Hepatocyte (in vitro differentiated cells): ENCODE measurements around the gene ERAP2. TPM values are rescaled to one million over a fixed set of nuclear protein-coding genes. Genes with fewer than 3 reads are reported as not detected.

Experiments
- DNase-seq: peaks from one replicate; pipeline ENCODE4 v3.0.0-alpha.2; 2016; ENCODE audit warnings: low spot score
- H2AFZ ChIP-seq: fragments of 200-600 bp; sonication (generic); 2 replicates; pipeline ENCODE4 v1.6.0; 2016; ENCODE audit warnings: antibody characterized with exemption, mild to moderate bottlenecking
- H3K27ac ChIP-seq: fragments of 200-600 bp; sonication (generic); 2 replicates; pipeline ENCODE4 v1.5.1; 2016; ENCODE audit warnings: mild to moderate bottlenecking
- H3K27me3 ChIP-seq: fragments of 200-600 bp; sonication (generic); 2 replicates; pipeline ENCODE4 v1.6.1; 2016
- H3K36me3 ChIP-seq: fragments of 200-600 bp; sonication (generic); replicated peaks from 2 replicates; pipeline ENCODE4 v1.5.1; 2016; ENCODE audit warnings: low read depth; ENCODE audit not compliant: insufficient read depth
- H3K4me1 ChIP-seq: fragments of 200-600 bp; sonication (generic); 2 replicates; pipeline ENCODE4 v1.5.1; 2016; ENCODE audit warnings: mild to moderate bottlenecking, moderate library complexity; ENCODE audit not compliant: insufficient read depth
- H3K4me2 ChIP-seq: fragments of 200-600 bp; sonication (generic); 2 replicates; pipeline ENCODE4 v1.6.0; 2016
- H3K4me3 ChIP-seq: fragments of 200-600 bp; sonication (generic); 2 replicates; pipeline ENCODE4 v1.5.1; 2016; ENCODE audit warnings: mild to moderate bottlenecking
- H3K79me2 ChIP-seq: fragments of 200-600 bp; sonication (generic); 2 replicates; pipeline ENCODE4 v1.6.0; 2017; ENCODE audit warnings: mild to moderate bottlenecking
- H3K9me2 ChIP-seq: fragments of 200-600 bp; sonication (generic); replicated peaks from 2 replicates; pipeline ENCODE4 v1.6.0; 2017; ENCODE audit warnings: mild to moderate bottlenecking; ENCODE audit not compliant: insufficient read depth
- H3K9me3 ChIP-seq: fragments of 200-600 bp; sonication (generic); 2 replicates; pipeline ENCODE4 v1.5.1; 2016; ENCODE audit warnings: low read depth, mild to moderate bottlenecking
- H4K20me1 ChIP-seq: fragments of 200-600 bp; sonication (generic); 2 replicates; pipeline ENCODE4 v1.6.0; 2016; ENCODE audit warnings: mild to moderate bottlenecking; ENCODE audit not compliant: insufficient read depth, poor library complexity, severe bottlenecking
- EZH2 ChIP-seq: fragments of 200-600 bp; sonication (generic); IDR thresholded peaks from 2 replicates; pipeline ENCODE4 v1.6.1; 2016; ENCODE audit warnings: antibody characterized with exemption, mild to moderate bottlenecking, borderline replicate concordance
- EZH2phosphoT487 ChIP-seq: fragments of 200-600 bp; sonication (generic); IDR thresholded peaks from one replicate; pipeline ENCODE4 v1.6.1; 2018; ENCODE audit warnings: antibody characterized with exemption, mild to moderate bottlenecking, low read depth, moderate library complexity; ENCODE audit not compliant: unreplicated experiment, severe bottlenecking
- WGBS: methylation state at CpG from one replicate; pipeline ENCODE4 v1.1.6; 2016; ENCODE audit warnings: low lambda C conversion rate; ENCODE audit errors: missing lambda C conversion rate; 5-methylcytosine and 5-hydroxymethylcytosine counted together
- polyA plus RNA-seq: library from polyadenylated mRNA; unstranded; fragments of >200 nt; fragmentation: Nextera tagmentation; extraction: Ambion mirVana; gene quantifications from 2 replicates; pipeline ENCODE4 v1.2.1, GENCODE V29; 2016
- total RNA-seq: library from RNA; depleted of rRNA; stranded (reverse); fragments of >200 nt; gene quantifications from 2 replicates; pipeline ENCODE4 v1.2.3, GENCODE V29; 2014
- TF ChIP-seq, protein P1 (sequence below): fragments of 200-600 bp; sonication (generic); IDR thresholded peaks from 2 replicates; pipeline ENCODE4 v1.5.1; 2016; ENCODE audit warnings: antibody characterized with exemption, mild to moderate bottlenecking; ENCODE audit not compliant: poor library complexity

ERAP2 gene, protein sequence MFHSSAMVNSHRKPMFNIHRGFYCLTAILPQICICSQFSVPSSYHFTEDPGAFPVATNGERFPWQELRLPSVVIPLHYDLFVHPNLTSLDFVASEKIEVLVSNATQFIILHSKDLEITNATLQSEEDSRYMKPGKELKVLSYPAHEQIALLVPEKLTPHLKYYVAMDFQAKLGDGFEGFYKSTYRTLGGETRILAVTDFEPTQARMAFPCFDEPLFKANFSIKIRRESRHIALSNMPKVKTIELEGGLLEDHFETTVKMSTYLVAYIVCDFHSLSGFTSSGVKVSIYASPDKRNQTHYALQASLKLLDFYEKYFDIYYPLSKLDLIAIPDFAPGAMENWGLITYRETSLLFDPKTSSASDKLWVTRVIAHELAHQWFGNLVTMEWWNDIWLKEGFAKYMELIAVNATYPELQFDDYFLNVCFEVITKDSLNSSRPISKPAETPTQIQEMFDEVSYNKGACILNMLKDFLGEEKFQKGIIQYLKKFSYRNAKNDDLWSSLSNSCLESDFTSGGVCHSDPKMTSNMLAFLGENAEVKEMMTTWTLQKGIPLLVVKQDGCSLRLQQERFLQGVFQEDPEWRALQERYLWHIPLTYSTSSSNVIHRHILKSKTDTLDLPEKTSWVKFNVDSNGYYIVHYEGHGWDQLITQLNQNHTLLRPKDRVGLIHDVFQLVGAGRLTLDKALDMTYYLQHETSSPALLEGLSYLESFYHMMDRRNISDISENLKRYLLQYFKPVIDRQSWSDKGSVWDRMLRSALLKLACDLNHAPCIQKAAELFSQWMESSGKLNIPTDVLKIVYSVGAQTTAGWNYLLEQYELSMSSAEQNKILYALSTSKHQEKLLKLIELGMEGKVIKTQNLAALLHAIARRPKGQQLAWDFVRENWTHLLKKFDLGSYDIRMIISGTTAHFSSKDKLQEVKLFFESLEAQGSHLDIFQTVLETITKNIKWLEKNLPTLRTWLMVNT
- total RNA-seq (0.56 and 0.87 TPM in 2 replicates), polyA plus RNA-seq (1.5 and 2.0 TPM in 2 replicates)

DNA sequence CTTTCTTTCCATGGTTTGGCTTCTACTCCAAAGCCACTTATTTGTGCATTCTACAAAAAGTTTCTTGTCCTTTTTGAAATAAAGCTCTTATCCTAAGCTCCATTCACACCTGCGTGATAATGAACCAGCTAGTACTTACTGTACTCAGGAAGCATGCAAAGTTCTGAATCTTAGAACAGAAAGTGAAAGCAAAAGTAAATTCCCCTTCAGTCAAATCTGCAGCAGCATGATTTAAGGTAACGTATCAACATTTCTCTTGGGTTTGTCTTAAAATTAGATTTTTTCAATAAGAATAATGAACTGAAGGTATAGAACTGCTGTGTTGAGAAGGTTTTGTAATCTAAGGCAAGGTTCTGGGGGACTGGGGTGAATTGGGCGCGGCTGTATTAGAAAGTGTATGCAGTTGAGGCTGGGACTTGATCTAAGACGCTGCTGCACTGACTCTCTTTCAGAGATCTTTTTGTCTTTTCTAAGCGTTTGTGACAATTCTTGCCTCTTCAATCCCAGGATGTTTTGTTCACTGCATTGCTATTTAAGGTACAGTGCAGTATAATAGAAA, at the start of gene ERAP2:
ERAP2 (plus strand) TSS at position 209 of the 559 bp plus-strand sequence. CDS start 3,186 bp downstream, outside the sequence.
- Histone ChIP-seq H2AFZ (peak within 1 kb of the TSS; percentile 50), H3K79me2 (no peaks in the 10 kb centered on the region), H3K4me2 (peak within 1 kb of the TSS; percentile 72), H3K36me3 (no peaks in the 10 kb centered on the region), H4K20me1 (no peaks in the 10 kb centered on the region), H3K27ac (peak within 1 kb of the TSS; percentile 41), H3K4me1 (peaks cover 4% of the 10 kb centered on the region), H3K27me3 (no peaks in the 10 kb centered on the region), H3K9me3 (no peaks in the 10 kb centered on the region), H3K4me3 (peak within 1 kb of the TSS; percentile 3), H3K9me2 (no peaks in the 10 kb centered on the region)
- TF ChIP-seq, protein P1, sequence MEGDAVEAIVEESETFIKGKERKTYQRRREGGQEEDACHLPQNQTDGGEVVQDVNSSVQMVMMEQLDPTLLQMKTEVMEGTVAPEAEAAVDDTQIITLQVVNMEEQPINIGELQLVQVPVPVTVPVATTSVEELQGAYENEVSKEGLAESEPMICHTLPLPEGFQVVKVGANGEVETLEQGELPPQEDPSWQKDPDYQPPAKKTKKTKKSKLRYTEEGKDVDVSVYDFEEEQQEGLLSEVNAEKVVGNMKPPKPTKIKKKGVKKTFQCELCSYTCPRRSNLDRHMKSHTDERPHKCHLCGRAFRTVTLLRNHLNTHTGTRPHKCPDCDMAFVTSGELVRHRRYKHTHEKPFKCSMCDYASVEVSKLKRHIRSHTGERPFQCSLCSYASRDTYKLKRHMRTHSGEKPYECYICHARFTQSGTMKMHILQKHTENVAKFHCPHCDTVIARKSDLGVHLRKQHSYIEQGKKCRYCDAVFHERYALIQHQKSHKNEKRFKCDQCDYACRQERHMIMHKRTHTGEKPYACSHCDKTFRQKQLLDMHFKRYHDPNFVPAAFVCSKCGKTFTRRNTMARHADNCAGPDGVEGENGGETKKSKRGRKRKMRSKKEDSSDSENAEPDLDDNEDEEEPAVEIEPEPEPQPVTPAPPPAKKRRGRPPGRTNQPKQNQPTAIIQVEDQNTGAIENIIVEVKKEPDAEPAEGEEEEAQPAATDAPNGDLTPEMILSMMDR: no peak
- no peak for TF ChIP-seq EZH2phosphoT487
- peak; percentile 25 for DNase-seq
- 61% methylated on average over 6 of the region's 6 CpGs for WGBS

DNA sequence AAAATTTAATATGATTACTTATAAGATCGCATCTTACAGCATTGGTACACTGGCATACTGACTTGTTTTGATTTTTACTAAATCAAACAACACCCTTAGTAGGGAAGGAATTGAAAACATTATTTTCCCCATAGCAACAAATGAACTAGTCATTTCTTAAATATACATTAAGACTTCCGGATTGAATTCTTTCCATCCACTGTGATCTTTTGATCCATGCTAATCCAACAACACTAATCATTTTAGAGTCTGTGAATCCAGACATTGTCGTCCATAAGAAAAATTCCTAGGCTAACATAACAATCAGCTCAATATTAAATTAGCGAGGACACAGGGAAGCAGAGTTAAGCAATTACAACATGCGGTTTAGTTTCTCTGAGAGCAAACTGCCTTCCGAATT, 47.0 kb upstream of the ERAP2 start:
- TF ChIP-seq EZH2 (no peak), EZH2phosphoT487 (no peak)
- TF ChIP-seq, protein P1: no peak
- 65% methylated on average over 6 of the region's 6 CpGs for WGBS
- Histone ChIP-seq H3K36me3 (no peaks in the 10 kb centered on the region), H2AFZ (no peak overlapping the region), H4K20me1 (no peaks in the 10 kb centered on the region), H3K27me3 (no peaks in the 10 kb centered on the region), H3K9me3 (no peaks in the 10 kb centered on the region), H3K79me2 (no peaks in the 10 kb centered on the region), H3K4me2 (no peak overlapping the region), H3K4me1 (no peaks in the 10 kb centered on the region), H3K27ac (no peak overlapping the region), H3K9me2 (no peaks in the 10 kb centered on the region), H3K4me3 (no peak overlapping the region)
- DNase-seq: no peak

DNA sequence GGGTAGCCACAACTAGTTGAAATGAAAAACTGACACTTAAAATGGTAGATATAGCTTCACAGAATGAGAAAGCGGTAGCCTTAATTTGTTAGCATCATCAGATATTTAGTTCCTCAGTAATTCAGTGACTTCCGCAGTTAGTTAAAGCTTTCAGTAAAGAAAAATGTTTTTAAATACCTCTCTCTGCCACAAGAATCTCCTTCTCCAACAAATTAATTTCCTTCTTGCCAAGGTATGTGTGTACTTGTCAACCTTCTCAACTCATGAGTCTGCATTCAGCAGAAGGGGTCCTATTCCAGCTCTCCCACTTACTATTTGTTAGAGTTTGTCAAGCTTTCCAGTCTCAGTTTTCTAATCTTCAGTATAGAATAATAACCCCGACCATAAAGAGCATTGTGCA, 42.3 kb upstream of the ERAP2 start:
- TF ChIP-seq, protein P1: no peak
- TF ChIP-seq EZH2phosphoT487: no peak
- no peak for TF ChIP-seq EZH2

More for the DNA sequence above, 42.3 kb upstream of the ERAP2 start:
- Histone ChIP-seq H2AFZ (no peak overlapping the region), H3K4me2 (no peak overlapping the region), H3K4me1 (no peaks in the 10 kb centered on the region), H3K27me3 (no peaks in the 10 kb centered on the region), H3K9me3 (no peaks in the 10 kb centered on the region), H3K79me2 (no peaks in the 10 kb centered on the region), H3K4me3 (no peak overlapping the region), H4K20me1 (no peaks in the 10 kb centered on the region), H3K9me2 (no peaks in the 10 kb centered on the region), H3K36me3 (no peaks in the 10 kb centered on the region), H3K27ac (no peak overlapping the region)
- DNase-seq: no peak
- WGBS: 94% methylated on average over 3 of the region's 3 CpGs
